Loucy (cell line): Measurements from ENCODE around the gene SERGEF.

ENCODE experiments used
- H2AFZ ChIP-seq: fragments of 200-600 bp; sonication (generic); 2 replicates; pipeline ENCODE4 v1.6.0; 2016; ENCODE audit warnings: antibody characterized with exemption, mild to moderate bottlenecking, low read length, moderate library complexity
- H3F3A ChIP-seq: fragments of 200-600 bp; 2 replicates; pipeline ENCODE4 v1.6.0; 2016; ENCODE audit warnings: antibody characterized with exemption, low read depth, mild to moderate bottlenecking
- H3K27me3 ChIP-seq: fragments of 200-600 bp; sonication (generic); 2 replicates; pipeline ENCODE4 v1.6.1; 2014; ENCODE audit warnings: low read length, mild to moderate bottlenecking; ENCODE audit not compliant: insufficient read depth, poor library complexity, severe bottlenecking
- H3K36me3 ChIP-seq: fragments of 200-600 bp; sonication (generic); 2 replicates; pipeline ENCODE4 v1.6.1; 2016; ENCODE audit warnings: low read length; ENCODE audit not compliant: insufficient read depth
- H3K4me1 ChIP-seq: fragments of 200-600 bp; sonication (generic); 2 replicates; pipeline ENCODE4 v1.5.1; 2014; ENCODE audit warnings: low read length, mild to moderate bottlenecking; ENCODE audit not compliant: insufficient read depth, poor library complexity, severe bottlenecking
- H3K4me2 ChIP-seq: fragments of 200-600 bp; sonication (generic); 2 replicates; pipeline ENCODE4 v1.6.0; 2014; ENCODE audit warnings: antibody characterized with exemption, low read length, low read depth, mild to moderate bottlenecking; ENCODE audit not compliant: poor library complexity, severe bottlenecking
- H3K4me3 ChIP-seq: fragments of 200-600 bp; sonication (generic); 2 replicates; pipeline ENCODE4 v1.5.1; 2014; ENCODE audit warnings: low read length, mild to moderate bottlenecking, mixed read lengths; ENCODE audit not compliant: poor library complexity, severe bottlenecking
- H3K79me2 ChIP-seq: fragments of 200-600 bp; sonication (generic); 2 replicates; pipeline ENCODE4 v1.6.1; 2014; ENCODE audit warnings: low read length; ENCODE audit not compliant: insufficient read depth
- H3K9ac ChIP-seq: fragments of 200-600 bp; sonication (generic); 2 replicates; pipeline ENCODE4 v1.6.0; 2014; ENCODE audit warnings: mild to moderate bottlenecking, low read depth, low read length, moderate library complexity; ENCODE audit not compliant: poor library complexity, severe bottlenecking
- H3K9me2 ChIP-seq: fragments of 200-600 bp; sonication (generic); replicated peaks from 2 replicates; pipeline ENCODE4 v1.6.1; 2016; ENCODE audit warnings: low read depth, low read length, mixed read lengths
- H3K9me3 ChIP-seq: fragments of 200-600 bp; sonication (generic); 2 replicates; pipeline ENCODE4 v1.6.1; 2014; ENCODE audit warnings: mild to moderate bottlenecking, antibody characterized with exemption, low read length, low read depth; ENCODE audit not compliant: insufficient read depth
- H4K20me1 ChIP-seq: fragments of 200-600 bp; sonication (generic); 2 replicates; pipeline ENCODE4 v1.6.0; 2014; ENCODE audit warnings: antibody characterized with exemption, low read length, mild to moderate bottlenecking; ENCODE audit not compliant: insufficient read depth, poor library complexity, severe bottlenecking
- CTCF ChIP-seq: fragments of 200-600 bp; sonication (generic); conservative IDR thresholded peaks from 2 replicates; pipeline ENCODE4 v1.5.1; 2014; ENCODE audit warnings: mild to moderate bottlenecking, antibody characterized with exemption, low read length
- EZH2phosphoT487 ChIP-seq: fragments of 200-600 bp; IDR thresholded peaks from 2 replicates; pipeline ENCODE4 v1.6.1; 2018; ENCODE audit warnings: antibody characterized with exemption, mild to moderate bottlenecking, moderate library complexity, borderline replicate concordance

SERGEF gene

GRCh38 chr11:17878743-17879142 is 134.1 kb downstream of the SERGEF start:
- no peaks in the 10 kb centered on the region; the same call in 1 of the 2 replicates for H3K36me3 ChIP-seq
- H3K4me3 ChIP-seq: no peak overlapping the region
- H3K9me3 ChIP-seq: no peaks in the 10 kb centered on the region
- H3K9ac ChIP-seq: no peak overlapping the region
- H3K79me2 ChIP-seq: no peaks in the 10 kb centered on the region
- no peaks in the 10 kb centered on the region for H3K27me3 ChIP-seq
- no peak overlapping the region for H2AFZ ChIP-seq
- TF ChIP-seq CTCF (no peak), EZH2phosphoT487 (no peak)
- no peaks in the 10 kb centered on the region for H3F3A ChIP-seq
- H4K20me1 ChIP-seq: no peaks in the 10 kb centered on the region
- no peaks in the 10 kb centered on the region for H3K9me2 ChIP-seq
- H3K4me1 ChIP-seq: no peaks in the 10 kb centered on the region
- no peak overlapping the region for H3K4me2 ChIP-seq

GRCh38 chr11:17877886-17878285 is 135.0 kb downstream of the SERGEF start:
- H3K9ac ChIP-seq: no peak overlapping the region
- H3K4me2 ChIP-seq: no peak overlapping the region
- no peaks in the 10 kb centered on the region for H3F3A ChIP-seq
- H3K27me3 ChIP-seq: no peaks in the 10 kb centered on the region
- H3K9me2 ChIP-seq: no peaks in the 10 kb centered on the region
- no peak for TF ChIP-seq EZH2phosphoT487
- no peak for TF ChIP-seq CTCF
- H3K9me3 ChIP-seq: no peaks in the 10 kb centered on the region
- H3K4me1 ChIP-seq: no peaks in the 10 kb centered on the region
- H3K36me3 ChIP-seq: peaks cover 6% of the 10 kb centered on the region; the same call in 1 of the 2 replicates
- H3K79me2 ChIP-seq: no peaks in the 10 kb centered on the region
- no peak overlapping the region for H2AFZ ChIP-seq
- no peaks in the 10 kb centered on the region for H4K20me1 ChIP-seq
- no peak overlapping the region for H3K4me3 ChIP-seq

- Histone ChIP-seq H3K4me1 (no peaks in the 10 kb centered on the region), H3F3A (no peaks in the 10 kb centered on the region), H4K20me1 (no peaks in the 10 kb centered on the region), H3K79me2 (no peaks in the 10 kb centered on the region), H3K27me3 (no peaks in the 10 kb centered on the region), H3K9me2 (no peaks in the 10 kb centered on the region), H3K4me2 (no peak overlapping the region), H3K9me3 (no peaks in the 10 kb centered on the region), H3K36me3 (peaks cover 6% of the 10 kb centered on the region; the same call in 1 of the 2 replicates), H3K9ac (no peak overlapping the region), H3K4me3 (no peak overlapping the region), H2AFZ (no peak overlapping the region)
- TF ChIP-seq EZH2phosphoT487 (no peak), CTCF (no peak)
Measured at GRCh38 chr11:17876827-17877226, 136.0 kb downstream of the SERGEF start.
